HG03097 (cell line): Measurements from ENCODE around the gene ZNF774.
"Not testable (repeated sequence)": the region's sequence is repeated elsewhere in the genome, so short reads cannot be mapped to it uniquely, and the experiment has no call there.

Experiments
- ATAC-seq: cut with Tn5 transposase; IDR thresholded peaks from one replicate; pipeline ENCODE4 v1.9.1; 2021; ENCODE audit not compliant: unreplicated experiment, low FRiP score

Gene ZNF774

DNA sequence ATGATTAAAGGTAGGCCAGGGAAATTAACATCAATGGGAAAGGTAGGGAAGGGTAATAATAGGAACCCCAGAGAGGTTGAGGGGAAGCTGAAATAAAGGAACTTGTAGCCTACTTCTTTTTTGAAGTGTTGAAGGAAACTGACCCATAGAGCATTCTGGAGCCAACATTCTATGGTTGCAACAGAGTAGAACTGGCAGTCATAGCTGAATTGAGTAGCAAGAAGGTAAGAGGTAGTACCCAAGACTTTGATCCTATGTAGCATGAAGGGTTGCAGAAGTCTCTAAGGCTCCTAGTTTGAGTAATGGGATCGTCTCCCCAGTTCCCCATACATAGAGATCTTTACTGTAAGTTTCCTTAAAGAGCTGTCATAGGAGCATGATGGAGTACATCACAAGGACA, 7.4 kb upstream of the ZNF774 start:
- no peak for ATAC-seq

DNA sequence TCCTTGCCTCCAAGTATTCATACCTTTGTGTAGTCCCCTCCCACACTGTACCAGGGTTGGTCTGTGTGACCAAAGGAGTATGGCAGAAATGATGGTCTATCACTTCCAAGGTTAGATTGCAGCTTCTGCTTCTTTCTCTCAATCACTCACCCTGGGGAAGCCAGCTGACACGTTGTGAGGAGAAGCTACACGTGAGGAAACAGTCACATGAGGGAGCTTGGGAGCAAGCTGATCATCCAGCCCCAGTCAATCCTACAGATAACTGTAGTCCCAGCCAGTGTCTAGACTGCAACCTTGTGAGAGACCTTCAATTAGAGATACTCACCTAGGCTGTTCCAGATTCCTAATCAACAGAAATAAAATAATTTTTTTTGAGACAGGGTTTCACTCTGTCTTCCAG, 6.2 kb upstream of the ZNF774 start:
- no peak for ATAC-seq

DNA sequence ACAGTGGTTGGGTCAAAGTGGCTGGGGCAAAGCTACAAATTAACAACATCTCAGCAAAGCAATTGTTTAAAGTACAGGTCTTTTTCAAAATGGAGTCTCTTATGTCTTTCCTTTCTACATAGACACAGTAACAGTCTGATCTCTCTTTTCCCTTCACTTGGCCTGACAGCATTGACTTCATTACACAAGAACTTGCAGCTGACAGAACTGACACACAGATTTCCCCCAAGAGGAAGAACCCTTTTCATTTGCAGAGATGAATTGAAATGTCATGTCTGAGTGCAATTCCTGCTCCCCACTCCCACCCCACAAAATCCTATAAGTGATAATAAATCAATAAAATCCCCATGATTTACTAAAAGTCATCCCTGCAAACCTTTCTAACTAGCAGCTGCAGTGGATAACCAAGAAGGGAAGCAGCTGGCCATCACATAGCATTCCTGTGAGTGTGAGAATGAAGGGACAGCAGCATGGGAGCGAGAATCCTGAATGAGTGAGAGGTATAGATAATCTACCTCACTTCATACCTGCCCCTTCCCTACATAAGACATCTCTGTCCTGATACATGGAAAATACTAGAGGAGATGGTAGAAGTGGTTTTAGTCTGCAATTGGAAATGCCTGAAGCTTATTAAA, 4.5 kb upstream of the ZNF774 start:
- not testable (repeated sequence) for ATAC-seq

DNA sequence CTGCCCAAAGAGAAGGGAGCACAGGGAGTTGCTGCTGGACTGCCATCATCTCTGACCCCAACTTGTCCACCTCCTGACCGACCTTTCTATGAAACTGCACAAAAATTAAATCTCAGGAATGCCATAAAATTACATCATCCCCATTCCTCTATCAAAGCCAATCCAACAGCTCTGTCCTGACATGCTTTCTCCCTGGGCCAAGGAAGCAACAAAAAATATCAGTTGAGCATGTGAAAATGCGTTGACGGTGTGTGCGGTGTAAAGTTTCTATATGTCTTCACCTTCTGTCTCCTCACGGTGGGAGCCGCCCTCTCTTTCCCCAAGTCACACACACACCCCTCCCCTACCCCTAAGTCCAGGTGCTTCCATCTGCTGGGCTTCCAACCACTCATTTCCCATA, 3.6 kb upstream of the ZNF774 start:
- no peak for ATAC-seq

DNA sequence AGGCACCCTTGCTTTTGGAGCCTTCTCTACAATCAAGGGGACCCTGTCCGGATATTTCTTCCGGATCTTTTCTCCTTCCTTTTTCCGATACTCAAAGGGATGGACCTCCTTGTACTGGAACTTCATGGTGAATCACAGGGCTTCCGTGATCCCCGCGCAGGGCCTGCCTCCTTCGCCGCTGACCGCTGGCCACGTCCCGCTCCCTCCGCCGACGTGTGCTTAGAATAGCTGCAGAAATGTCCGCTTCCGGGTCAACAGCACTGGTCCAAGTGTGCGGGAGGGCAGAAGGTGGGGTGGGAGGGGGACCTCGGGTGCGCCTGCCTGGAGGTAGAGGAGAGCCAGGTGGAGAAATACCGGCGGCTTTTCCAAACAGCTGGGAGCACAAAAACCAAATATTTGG, 3.0 kb upstream of the ZNF774 start:
- no peak for ATAC-seq

DNA sequence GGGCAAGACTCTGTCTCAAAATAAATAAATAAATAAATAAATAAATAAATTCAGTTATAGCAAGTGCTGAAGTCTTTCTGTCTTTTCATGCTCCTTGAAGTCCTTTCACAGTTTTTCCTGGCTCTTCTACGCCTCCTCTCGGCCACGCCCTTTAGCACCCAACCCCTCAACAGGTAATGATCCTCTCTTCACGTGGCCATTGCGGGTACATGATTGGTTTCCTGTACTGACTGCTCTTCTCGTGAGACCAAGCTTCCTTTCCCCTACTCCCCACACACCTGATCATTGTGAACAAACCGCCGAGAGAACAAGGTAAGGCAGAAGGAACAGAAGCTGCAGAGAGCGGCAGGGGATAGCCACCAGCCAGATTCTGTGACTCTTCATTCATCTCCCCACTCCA, 2.3 kb upstream of the ZNF774 start:
- no peak for ATAC-seq

DNA sequence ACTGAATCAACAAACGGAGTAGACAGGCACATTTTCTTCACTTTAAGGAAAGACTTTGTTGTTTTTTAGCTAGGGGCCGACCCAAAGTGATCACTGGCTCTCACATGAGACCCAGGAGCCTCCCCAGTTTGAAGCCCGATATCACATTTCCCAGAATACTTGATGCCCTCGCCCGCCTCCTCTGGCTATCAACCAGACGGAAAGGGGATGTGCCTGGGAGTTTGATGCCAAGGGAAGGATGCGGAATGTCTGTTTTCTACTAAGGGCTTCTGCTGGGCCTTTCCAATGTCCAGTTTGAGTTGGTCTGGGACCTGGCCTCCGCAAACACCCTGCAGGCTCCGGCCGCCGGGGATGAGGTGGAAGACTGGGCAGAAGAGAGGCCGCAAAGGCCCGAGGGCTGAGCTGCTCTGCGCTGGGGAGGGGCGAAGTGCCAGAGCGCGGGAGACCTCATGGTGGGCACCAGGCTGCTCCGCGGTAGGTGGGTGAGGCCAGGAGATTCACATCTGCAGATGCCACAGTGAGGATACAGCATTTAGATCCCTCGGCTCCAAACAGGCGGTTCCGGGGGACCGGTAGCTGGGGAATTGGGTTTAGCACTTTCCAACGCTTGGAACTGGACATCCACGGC, 491 bp upstream of the ZNF774 start:
- ATAC-seq = peak; percentile 25

DNA sequence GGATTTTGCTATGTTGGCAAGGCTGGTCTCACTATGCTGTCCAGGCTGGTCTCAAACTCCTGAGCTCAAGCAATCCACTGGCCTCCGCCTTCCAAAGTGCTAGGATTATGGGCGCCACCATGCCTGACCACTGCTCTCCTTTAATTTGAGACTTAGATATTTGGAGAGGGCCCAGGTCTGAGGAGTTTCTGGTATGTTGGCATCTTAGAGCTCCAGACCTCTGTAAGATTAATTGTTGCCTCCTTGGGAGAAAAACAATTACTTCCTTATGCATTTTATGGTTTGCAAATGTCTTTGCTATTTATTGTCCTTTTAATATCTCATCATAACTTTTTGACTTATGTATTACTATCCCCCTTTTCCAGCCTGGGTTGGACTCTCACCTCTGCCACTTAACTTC, 2.9 kb downstream of the ZNF774 start:
- no peak for ATAC-seq

DNA sequence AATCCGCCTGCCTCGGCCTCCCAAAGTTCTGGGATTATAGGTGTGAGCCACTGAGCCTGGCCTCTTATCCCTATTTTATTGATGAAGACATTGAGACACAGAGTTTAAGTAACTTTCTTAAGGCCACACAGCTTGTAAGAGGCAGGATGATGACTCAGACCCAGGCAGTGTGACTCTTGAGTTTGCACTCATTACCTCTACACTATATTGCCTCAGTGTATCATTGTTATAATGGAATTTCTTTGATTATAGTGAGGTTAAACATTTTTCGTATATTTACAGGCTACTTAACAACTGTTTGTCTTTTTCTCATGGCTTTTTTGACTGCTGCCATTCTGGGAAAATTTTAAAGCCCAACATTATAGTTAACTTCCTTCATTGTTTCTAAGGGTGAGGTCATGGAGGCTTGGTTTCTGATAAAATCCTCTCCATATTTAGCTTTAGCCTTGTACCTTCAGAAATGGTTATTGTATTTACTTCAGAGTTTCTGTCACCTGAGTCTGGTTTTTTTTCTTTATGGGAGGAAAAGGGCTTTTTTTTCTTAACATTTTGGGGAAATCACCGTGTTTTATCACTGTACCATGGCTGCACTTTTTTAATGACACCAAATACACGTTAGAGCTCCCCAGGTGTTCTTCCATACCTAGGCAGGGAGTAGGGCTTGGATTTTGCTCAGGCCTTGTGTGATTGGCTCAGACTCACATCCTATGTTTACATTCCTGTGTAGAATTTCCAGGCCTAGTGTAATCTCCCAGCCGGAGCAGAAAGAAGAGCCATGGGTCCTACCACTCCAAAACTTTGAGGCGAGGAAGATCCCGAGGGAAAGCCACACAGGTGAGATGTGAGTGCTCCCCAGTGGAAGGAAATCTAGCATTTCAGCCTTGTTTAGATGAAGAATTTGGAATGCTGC, 6.3 kb downstream of the ZNF774 start:
- ATAC-seq = no peak

DNA sequence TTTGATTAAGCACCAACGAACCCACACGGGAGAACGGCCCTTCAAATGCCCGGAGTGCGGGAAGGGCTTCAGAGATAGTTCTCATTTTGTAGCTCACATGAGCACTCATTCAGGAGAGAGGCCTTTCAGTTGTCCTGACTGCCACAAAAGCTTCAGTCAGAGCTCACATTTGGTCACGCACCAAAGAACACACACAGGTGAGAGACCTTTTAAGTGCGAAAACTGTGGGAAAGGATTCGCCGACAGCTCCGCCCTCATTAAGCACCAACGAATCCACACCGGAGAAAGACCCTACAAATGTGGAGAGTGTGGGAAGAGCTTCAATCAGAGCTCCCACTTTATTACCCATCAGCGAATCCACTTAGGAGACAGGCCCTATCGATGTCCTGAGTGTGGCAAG, 8.7 kb downstream of the ZNF774 start:
- ATAC-seq = no peak

DNA sequence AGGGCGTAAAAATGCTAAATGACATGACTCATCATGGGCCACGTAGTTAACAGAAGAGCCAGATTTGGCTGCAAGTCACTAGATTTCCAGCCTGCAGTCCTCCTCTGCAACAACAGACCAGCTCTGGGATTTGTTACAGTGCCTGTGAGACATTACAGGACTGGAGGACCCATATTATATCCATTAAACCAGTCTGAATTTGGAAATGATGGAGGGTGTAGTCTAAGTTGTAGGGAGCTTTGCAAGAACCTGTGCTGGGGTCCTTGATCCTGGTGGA, 10.8 kb downstream of the ZNF774 start:
- ATAC-seq = no peak

DNA sequence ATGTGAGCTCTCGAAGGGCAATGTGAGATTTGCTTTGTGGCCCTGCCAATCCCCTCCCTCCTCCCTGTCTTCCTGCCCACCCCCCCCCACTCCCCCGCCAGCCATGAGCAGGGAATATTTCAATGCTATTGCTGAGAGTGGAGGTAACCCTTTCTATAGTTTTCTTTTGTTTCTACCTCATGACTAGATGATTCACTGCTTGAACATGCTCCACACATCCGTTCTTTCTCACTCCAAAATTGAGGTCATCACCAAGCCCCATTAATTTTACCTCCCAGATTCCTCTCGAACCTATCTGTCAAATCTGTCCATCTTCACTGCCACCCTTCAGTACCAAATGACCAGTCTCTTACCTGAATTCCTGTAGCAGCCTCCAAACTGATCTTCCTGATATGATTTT, 12.2 kb downstream of the ZNF774 start:
- ATAC-seq = no peak

DNA sequence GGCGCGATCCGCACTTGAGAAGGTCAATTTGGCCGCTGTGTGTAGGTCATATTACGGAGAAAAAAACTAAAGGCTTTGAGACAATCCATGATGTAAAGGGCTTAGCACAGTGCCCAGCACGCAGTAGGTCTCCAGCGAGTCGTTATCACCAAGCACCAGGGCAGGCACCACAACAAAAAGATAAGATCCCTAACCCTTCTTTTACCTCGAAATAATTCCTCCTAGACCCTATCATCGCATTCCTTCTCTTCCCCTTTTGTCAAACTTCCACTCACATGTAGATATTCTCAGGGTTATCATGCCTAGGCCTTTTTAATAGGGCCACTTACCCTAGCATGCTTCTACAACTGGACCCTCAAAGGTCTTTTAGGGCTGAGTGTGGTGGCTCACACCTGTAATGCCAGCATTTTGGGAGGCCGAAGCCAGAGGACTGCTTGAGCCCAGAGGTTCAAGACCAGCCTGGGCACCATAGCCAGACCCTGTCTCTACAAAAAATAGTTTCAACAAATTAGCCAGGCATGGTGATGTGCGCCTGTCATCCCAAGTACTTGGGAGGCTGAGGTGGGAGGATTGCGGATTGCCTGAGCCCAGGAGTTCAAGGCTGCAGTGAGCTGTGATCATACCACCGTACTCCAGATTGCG, 13.5 kb downstream of the ZNF774 start:
- ATAC-seq = no peak

DNA sequence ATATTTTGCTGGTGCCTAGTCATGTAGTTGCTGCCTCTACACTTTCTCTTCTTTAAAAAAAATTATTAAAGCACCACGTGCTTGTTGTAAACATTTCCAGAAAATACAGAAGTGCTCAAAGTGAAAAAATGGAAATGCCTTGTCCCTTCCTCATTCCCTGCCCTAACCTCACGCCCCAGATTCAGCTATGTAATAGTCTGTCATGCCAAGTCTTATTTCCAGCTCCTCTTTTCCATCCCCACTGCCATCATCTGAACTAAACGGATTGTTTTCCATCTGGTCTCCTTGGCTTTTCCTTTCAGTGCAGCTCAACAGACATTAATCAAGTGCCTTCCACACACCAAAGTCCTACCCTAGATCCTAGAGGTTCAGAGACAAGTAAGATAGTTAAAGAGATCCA, 15.5 kb downstream of the ZNF774 start:
- no peak for ATAC-seq

DNA sequence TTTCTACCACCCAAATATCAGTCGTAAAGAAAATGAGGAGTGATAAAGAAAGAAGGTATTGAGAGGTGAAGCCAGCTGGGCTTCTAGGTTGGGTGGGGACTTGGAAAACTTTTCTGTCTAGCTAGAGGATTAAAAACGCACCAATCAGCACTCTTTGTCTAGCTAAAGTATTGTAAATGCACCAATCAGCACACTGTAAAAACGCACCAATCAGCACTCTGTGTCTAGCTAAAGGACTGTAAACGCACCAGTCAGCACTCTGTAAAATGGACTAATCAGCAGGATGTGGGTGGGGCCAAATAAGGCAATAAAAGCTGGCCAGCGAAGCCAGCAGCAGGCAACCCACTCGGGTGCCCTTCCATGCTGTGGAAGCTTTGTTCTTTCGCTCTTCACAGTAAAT, 23.0 kb downstream of the ZNF774 start:
- ATAC-seq = no peak

DNA sequence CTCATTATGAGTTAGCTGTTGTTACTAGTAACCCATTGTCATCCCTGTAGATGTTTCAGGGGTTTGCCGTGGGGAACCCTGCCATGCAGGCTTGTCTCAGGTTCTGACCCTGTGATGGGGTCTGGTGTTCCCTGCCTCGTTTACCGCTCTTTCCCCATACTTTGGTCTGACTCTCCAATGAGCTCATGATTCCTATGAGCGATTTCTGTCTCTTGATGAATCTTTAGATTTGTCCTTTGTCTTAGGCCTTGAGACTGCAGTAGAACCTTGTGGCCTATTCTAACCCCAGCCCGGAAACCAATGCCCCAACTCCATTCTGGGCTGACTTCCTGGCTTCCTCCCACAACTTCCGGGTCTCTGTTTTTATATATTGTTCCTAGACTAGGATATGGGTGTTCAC, 24.7 kb downstream of the ZNF774 start:
- no peak for ATAC-seq

DNA sequence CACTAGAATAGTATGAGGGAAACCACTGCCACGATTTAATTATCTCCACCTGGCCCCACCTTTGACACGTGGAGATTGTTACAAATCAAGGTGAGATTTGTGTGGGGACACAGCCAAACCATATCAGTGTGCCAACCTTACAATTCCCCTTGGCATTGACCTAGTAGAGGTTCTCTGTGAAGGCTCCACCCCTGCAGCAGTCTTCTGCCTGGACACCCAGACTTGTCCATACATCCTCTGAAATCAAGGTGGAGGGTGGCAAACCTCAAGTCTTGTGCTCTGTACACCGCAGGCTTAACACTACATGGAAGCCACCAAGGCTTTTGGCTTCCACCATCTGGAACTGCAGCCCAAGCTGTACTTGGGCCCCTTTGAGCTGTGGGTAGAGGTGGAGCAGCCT, 27.2 kb downstream of the ZNF774 start:
- no peak for ATAC-seq

DNA sequence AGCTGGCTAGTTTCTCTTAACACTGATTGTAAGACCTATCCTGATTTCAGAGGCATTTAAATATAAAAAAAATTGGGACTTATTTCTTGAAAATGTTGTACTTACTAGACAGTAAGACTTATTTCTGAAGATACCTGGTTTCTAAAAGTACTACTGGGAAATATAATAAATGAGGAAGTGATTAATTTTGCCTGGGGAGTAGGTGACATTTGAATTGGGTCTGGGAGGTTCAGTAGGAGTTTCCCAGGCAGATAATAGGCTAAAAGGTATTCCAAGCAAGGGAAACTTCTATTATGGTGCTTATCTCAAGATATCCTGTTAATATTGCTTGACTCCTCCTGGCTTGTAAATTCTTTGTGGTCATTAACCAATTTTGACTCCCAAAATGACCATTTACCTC, 29.4 kb downstream of the ZNF774 start:
- no peak for ATAC-seq

DNA sequence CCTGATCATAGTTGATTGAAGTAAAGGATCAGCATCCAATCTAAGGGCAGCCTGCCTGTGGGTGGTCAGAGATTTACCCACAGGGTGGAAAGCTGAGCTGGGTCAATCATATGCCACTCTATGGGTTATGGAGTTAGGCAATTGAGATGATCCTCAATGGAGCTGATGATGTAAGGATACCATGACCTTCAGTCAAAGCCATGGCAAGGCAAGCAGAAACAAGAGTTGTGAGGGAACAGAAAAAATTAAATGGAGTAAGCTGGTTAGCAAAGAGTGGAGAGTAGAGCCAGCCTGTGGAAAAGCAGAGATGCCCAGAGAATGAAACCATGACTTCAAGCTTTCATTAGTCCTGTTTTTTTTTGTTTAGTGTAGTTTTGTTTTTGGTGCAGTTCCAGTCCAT, 30.2 kb downstream of the ZNF774 start:
- no peak for ATAC-seq

DNA sequence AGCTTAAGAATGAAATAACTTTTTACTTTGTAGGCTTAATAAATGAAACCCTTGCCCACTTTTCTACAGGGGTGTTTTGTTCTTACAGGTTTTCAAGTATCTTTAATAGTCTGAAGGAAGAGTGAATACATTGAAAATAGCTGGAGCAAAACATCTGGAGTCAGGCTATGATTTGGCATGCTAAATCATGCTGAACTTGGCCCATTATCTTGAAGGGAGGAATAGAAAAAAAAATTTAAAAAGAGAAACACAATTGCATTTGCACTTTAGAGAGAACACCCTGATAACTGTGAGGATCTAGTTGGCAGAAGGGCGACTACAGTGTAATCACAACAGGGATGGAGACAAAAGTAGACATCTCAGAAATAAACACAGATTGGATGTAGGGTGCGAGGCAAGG, 34.1 kb downstream of the ZNF774 start:
- no peak for ATAC-seq
